Gastrocnemius medialis (tissue), 4 donors: ENCODE data around the gene SNCG.

Source experiments
- POLR2A ChIP-seq, 2 donors: fragments of 450-650 bp; IDR thresholded peaks; one replicate each; pipeline ENCODE4 v1.6.1; 2017; ENCODE audit warnings: antibody characterized with exemption in 2 of 2, mild to moderate bottlenecking in 2 of 2, moderate library complexity in 2 of 2
- TF ChIP-seq, protein P1 (sequence below), 5 experiments: fragments of 450-650 bp in 3 of 5; fragments of 200-600 bp in 2 of 5; sonication (generic) in 2 of 5; IDR thresholded peaks in 4 of 5; conservative IDR thresholded peaks in 1 of 5; 1 replicate in 4 of 5; 2 replicates in 1 of 5; pipeline ENCODE4 v1.5.1; 2016 to 2019; ENCODE audit warnings: antibody characterized with exemption in 5 of 5, mild to moderate bottlenecking in 3 of 5, moderate library complexity in 3 of 5

DNA sequence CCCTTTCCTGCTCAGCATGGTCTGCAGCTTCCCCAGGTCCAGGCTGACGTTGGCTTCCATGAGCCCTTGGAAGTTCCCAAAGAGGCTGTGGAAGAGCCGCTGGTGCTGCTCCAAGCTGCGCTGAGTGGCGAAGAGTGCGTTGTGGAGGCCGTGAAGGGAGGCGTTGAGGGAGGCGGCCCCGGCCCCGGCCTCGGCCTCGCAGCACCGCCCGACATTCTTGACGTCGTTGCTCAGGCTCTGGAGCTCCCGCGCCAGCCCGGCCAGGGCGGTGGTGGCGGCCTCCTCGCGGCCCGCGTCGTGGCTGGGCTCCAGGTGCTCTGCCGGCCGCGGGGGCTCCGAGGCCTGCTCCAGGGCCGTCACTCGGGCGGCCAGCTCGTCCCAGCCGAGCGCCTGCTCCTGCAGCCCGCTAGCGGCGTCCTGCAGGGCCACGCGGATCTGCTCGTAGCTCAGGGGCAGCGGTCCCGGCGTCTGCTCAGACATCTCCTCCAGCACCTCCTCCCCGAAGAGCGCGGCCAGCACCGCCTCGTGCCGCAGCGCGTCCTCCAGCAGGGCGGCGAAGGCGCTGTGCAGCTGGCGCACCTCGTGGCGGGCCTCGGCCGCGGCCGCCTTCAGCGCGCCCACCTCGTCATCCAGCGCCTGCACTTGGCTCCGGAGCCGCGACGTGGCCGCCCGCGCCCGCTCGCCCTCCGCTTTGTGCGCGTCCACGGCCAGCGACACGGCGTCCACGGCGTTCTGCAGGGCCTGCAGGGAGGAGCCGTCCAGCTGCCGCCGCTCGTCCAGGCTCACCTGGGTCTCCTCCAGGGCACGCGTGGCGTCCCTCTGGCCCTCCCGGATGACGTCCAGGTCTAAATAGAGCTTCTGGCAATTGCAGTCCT, 15.7 kb upstream of the SNCG start:
- TF ChIP-seq, protein P1, sequence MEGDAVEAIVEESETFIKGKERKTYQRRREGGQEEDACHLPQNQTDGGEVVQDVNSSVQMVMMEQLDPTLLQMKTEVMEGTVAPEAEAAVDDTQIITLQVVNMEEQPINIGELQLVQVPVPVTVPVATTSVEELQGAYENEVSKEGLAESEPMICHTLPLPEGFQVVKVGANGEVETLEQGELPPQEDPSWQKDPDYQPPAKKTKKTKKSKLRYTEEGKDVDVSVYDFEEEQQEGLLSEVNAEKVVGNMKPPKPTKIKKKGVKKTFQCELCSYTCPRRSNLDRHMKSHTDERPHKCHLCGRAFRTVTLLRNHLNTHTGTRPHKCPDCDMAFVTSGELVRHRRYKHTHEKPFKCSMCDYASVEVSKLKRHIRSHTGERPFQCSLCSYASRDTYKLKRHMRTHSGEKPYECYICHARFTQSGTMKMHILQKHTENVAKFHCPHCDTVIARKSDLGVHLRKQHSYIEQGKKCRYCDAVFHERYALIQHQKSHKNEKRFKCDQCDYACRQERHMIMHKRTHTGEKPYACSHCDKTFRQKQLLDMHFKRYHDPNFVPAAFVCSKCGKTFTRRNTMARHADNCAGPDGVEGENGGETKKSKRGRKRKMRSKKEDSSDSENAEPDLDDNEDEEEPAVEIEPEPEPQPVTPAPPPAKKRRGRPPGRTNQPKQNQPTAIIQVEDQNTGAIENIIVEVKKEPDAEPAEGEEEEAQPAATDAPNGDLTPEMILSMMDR (IDR thresholded peaks at IDR 0.05 in 4 of 5, conservative IDR thresholded peaks at IDR 0.05 in 1 of 5) = no peak
- TF ChIP-seq POLR2A (IDR thresholded peaks at IDR 0.05) = no peak
